ENCODE data around the gene SYNGAP1.

SYNGAP1 gene

GRCh38 chr6:33456156-33456555 lies 36.3 kb downstream of the SYNGAP1 start:
- no peak overlapping the region for H3K4me3 ChIP-seq (replicated peaks; ENCODE audit: low read depth, low read length)
- DNase-seq (ENCODE audit: low read depth): no peak
- TF ChIP-seq, protein P1, sequence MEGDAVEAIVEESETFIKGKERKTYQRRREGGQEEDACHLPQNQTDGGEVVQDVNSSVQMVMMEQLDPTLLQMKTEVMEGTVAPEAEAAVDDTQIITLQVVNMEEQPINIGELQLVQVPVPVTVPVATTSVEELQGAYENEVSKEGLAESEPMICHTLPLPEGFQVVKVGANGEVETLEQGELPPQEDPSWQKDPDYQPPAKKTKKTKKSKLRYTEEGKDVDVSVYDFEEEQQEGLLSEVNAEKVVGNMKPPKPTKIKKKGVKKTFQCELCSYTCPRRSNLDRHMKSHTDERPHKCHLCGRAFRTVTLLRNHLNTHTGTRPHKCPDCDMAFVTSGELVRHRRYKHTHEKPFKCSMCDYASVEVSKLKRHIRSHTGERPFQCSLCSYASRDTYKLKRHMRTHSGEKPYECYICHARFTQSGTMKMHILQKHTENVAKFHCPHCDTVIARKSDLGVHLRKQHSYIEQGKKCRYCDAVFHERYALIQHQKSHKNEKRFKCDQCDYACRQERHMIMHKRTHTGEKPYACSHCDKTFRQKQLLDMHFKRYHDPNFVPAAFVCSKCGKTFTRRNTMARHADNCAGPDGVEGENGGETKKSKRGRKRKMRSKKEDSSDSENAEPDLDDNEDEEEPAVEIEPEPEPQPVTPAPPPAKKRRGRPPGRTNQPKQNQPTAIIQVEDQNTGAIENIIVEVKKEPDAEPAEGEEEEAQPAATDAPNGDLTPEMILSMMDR (IDR thresholded peaks at IDR 0.05; ENCODE audit: low read length, missing control alignments): no peak

- no peak overlapping the region for H3K4me3 ChIP-seq (replicated peaks; ENCODE audit: low read depth, low read length)
- no peak for DNase-seq (ENCODE audit: low read depth)
- TF ChIP-seq, protein P1 (IDR thresholded peaks at IDR 0.05; ENCODE audit: low read length, missing control alignments): no peak
Observed at GRCh38 chr6:33458676-33459075, 38.8 kb downstream of the SYNGAP1 start.

DNA sequence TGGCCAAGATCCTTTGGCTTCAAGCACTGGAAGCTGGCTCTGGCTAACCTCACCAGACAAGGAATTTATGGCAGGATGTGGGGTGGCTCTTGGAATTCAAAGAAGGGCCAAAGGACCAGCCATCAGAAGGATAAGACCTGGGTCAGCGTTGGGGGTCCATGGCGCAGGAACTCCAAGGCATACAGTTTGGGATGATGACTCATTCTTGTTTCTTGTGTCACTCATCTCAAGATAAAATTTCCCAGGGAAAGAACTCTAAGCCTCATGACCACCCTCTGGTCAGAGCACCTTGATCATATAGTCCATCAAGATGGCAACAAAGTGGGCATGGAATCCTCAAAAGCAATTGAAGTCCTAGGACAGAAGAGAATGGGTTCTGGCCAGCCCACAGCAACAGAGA lies 39.4 kb downstream of the SYNGAP1 start:
- no peak for DNase-seq (ENCODE audit: low read depth)
- H3K4me3 ChIP-seq (replicated peaks; ENCODE audit: low read depth, low read length): no peak overlapping the region
- TF ChIP-seq, protein P1 (IDR thresholded peaks at IDR 0.05; ENCODE audit: low read length, missing control alignments): no peak

- no peak overlapping the region for H3K4me3 ChIP-seq (replicated peaks; ENCODE audit: low read depth, low read length)
- TF ChIP-seq, protein P1 (IDR thresholded peaks at IDR 0.05; ENCODE audit: low read length, missing control alignments): no peak
- DNase-seq (ENCODE audit: low read depth): no peak
Observed at GRCh38 chr6:33466075-33466735, 46.3 kb downstream of the SYNGAP1 start.

DNA sequence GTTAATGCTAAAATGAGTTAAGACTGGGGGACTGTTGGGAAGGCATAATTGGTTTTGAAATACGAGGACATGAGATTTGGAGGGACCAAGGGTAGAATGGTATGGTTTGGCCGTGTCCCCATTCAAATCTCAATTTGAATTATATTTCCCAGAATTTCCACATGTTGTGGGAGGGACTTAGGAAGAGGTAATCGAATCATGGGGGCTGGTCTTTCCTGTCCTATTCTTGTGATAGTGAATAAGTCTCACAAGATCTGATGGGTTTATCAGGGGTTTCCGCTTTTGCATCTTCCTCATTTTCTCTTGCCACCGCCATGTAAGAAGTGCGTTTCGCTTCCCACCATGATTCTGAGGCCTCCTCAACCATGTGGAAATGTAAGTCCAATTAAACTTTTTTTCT lies 47.2 kb downstream of the SYNGAP1 start:
- no peak overlapping the region for H3K4me3 ChIP-seq (replicated peaks; ENCODE audit: low read depth, low read length)
- TF ChIP-seq, protein P1 (IDR thresholded peaks at IDR 0.05; ENCODE audit: low read length, missing control alignments): no peak
- no peak for DNase-seq (ENCODE audit: low read depth)

DNA sequence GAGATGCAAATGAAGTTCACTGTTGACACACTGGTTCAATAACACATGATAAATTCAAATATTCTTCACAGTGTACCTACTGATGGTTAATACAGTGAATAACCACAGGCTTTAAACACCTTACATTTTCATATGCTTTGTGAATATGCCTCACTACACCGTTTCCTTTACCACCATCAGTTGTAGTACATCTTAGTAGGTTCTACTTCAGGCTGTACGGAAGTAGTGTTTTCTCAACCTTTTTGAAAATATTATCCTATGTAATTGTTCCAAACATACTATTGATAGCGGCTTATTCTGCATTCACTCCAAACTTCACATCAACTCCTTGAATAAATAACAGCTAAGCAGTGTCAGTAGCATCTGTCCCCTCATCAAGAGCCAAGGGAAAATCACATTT lies 49.8 kb downstream of the SYNGAP1 start:
- TF ChIP-seq, protein P1 (IDR thresholded peaks at IDR 0.05; ENCODE audit: low read length, missing control alignments): no peak
- no peak for DNase-seq (ENCODE audit: low read depth)
- H3K4me3 ChIP-seq (replicated peaks; ENCODE audit: low read depth, low read length): no peak overlapping the region

DNA sequence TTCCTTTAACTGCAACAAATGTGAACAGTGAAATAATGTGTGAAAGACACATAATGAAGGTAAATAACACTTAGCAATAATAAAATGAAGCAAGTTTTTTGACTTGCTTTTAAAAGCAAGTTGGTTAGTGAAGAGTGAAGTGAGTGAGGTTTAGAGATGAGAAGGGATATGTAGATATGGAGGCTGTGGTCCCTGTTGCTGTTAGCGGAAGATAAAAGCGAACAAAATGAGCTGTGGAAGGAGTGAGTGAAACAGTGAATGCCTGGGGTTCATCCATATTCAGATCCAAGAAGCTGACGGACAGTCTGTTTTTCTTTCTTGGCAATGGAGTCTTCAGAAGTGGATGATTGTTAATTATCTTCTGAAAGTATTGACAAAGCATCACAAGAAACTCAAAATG lies 58.0 kb downstream of the SYNGAP1 start:
- TF ChIP-seq, protein P1 (IDR thresholded peaks at IDR 0.05; ENCODE audit: low read length, missing control alignments): no peak
- no peak overlapping the region for H3K4me3 ChIP-seq (replicated peaks; ENCODE audit: low read depth, low read length)
- DNase-seq (ENCODE audit: low read depth): no peak

Measured in fibroblast of pulmonary artery (primary cell).